ENCODE measurements around the gene KDM2A. TPM values are rescaled to one million over a fixed set of nuclear protein-coding genes. Genes with fewer than 3 reads are reported as not detected.

The KDM2A gene
- total RNA-seq, 1 experiment from 2014 or later, result 65.3 TPM

DNA sequence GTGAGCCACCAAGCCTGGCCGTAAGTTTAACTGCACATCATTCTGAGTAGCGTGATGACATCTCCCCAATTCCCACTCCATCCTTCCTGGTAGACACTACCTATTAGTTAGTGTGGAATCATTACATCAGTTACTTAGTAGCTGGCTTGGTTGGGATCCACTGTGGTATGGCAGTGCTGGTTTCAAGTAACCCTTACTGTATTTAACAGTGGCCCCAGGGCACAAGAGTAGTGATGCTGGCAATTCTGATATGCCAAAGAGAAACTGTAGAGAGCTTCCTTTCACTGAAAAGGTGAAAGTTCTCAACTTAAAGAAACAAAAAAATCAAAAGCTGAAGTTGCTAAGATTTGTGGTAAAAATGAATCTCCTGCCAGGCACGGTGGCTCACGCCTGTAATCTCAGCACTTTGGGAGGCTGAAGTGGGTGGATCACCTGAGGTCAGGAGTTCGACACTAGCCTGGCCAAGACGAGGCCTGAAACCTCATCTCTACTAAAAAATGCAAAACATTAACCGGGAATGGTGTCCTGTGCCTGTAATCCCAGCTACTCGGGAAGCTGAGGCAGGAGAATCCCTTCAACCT is 35.2 kb upstream of the KDM2A start:
- CTCF ChIA-PET, result interaction anchor here (0.7 kb wide), 1 partner anchor 15 kb away, joined by 6 read pairs; no protein-coding TSS in a partner anchor
- POLR2A ChIA-PET (ENCODE audit: unreplicated experiment), result interaction anchor here (0.6 kb wide), 1 partner anchor 1091 kb away, joined by 17 read pairs; no protein-coding TSS in a partner anchor

DNA sequence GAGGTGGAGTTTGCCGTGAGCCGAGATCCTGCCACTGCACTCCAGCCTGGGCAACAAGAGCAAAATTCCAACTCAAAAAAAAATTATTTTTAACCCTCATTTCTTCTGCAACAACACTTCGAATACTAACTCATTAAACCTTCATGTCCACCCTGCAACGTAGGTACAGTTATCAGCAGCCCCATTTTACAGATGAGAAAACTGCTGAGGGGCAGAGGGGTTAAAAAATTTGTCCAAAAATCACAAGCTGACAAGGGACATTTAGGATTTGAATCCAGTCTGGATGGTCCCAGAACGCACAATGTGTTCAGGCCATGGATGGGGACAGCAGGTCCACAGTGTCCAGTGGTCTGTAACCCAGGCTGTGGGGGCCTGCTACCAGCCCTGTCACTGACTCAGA is 33.4 kb upstream of the KDM2A start:
- Histone ChIP-seq H3K9me3 (ENCODE audit: low read length) (no peaks in the 10 kb centered on the region), H3K27me3 (ENCODE audit: low read length) (no peaks in the 10 kb centered on the region), H3K9me2 (replicated peaks; ENCODE audit: low read length) (no peaks in the 10 kb centered on the region), H2AFZ (ENCODE audit: low read length) (no peak overlapping the region), H3K4me2 (ENCODE audit: low read length) (no peak overlapping the region), H3K27ac (ENCODE audit: low read length) (no peak overlapping the region), H3K36me3 (ENCODE audit: low read depth, low read length) (no peaks in the 10 kb centered on the region), H3K4me3 (ENCODE audit: low read length) (no peak overlapping the region), H3K79me2 (ENCODE audit: low read length) (no peaks in the 10 kb centered on the region), H3K9ac (ENCODE audit: low read length) (no peak overlapping the region), H3K4me1 (ENCODE audit: insufficient read depth, low read length) (peaks cover 6% of the 10 kb centered on the region; the same call in 1 of the 2 replicates), H4K20me1 (ENCODE audit: low read length) (no peaks in the 10 kb centered on the region), H3F3A (ENCODE audit: low read length, unreplicated experiment) (no peaks in the 10 kb centered on the region)
- intact Hi-C loops (cut with micrococcal nuclease), result no loop called here
- ATAC-seq (no peak), DNase-seq (no peak)
- no TSS peak for BruUV-seq (replicated peaks)
- ChIA-PET POLR2A (ENCODE audit: unreplicated experiment) (no interaction called here), CTCF (interaction anchor here (0.7 kb wide), 1 partner anchor 154 kb away, joined by 4 read pairs; no protein-coding TSS in a partner anchor)
- no peak for TF ChIP-seq EZH2 (IDR thresholded peaks at IDR 0.05; ENCODE audit: low read length, unreplicated experiment)
- no peak for TF ChIP-seq EZH2phosphoT487 (IDR thresholded peaks at IDR 0.05; ENCODE audit: borderline replicate concordance, low read length)
- TF ChIP-seq, protein P1, sequence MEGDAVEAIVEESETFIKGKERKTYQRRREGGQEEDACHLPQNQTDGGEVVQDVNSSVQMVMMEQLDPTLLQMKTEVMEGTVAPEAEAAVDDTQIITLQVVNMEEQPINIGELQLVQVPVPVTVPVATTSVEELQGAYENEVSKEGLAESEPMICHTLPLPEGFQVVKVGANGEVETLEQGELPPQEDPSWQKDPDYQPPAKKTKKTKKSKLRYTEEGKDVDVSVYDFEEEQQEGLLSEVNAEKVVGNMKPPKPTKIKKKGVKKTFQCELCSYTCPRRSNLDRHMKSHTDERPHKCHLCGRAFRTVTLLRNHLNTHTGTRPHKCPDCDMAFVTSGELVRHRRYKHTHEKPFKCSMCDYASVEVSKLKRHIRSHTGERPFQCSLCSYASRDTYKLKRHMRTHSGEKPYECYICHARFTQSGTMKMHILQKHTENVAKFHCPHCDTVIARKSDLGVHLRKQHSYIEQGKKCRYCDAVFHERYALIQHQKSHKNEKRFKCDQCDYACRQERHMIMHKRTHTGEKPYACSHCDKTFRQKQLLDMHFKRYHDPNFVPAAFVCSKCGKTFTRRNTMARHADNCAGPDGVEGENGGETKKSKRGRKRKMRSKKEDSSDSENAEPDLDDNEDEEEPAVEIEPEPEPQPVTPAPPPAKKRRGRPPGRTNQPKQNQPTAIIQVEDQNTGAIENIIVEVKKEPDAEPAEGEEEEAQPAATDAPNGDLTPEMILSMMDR (conservative IDR thresholded peaks at IDR 0.05; ENCODE audit: low read depth, low read length), result no peak

More for the DNA sequence above, 35.2 kb upstream of the KDM2A start:
- BruUV-seq (replicated peaks), result no TSS peak
- no peaks in the 10 kb centered on the region for H3K27me3 ChIP-seq (ENCODE audit: low read length)
- no peak for ATAC-seq
- TF ChIP-seq, protein P1 (conservative IDR thresholded peaks at IDR 0.05; ENCODE audit: low read depth, low read length), result no peak
- H4K20me1 ChIP-seq (ENCODE audit: low read length), result no peaks in the 10 kb centered on the region
- no peaks in the 10 kb centered on the region for H3F3A ChIP-seq (ENCODE audit: low read length, unreplicated experiment)
- no peak overlapping the region for H2AFZ ChIP-seq (ENCODE audit: low read length)
- no peaks in the 10 kb centered on the region for H3K9me3 ChIP-seq (ENCODE audit: low read length)
- no peaks in the 10 kb centered on the region for H3K79me2 ChIP-seq (ENCODE audit: low read length)
- peak; percentile 29 for DNase-seq
- H3K4me2 ChIP-seq (ENCODE audit: low read length), result no peak overlapping the region
- H3K9ac ChIP-seq (ENCODE audit: low read length), result no peak overlapping the region
- H3K9me2 ChIP-seq (replicated peaks; ENCODE audit: low read length), result no peaks in the 10 kb centered on the region
- no peak overlapping the region for H3K27ac ChIP-seq (ENCODE audit: low read length)
- intact Hi-C loops (cut with micrococcal nuclease), result loop anchor here (5.0 kb wide), 1 partner anchor 233 kb away; no protein-coding TSS in a partner anchor
- peaks cover 9% of the 10 kb centered on the region; the same call in 1 of the 2 replicates for H3K4me1 ChIP-seq (ENCODE audit: insufficient read depth, low read length)
- no peak overlapping the region for H3K4me3 ChIP-seq (ENCODE audit: low read length)
- no peaks in the 10 kb centered on the region for H3K36me3 ChIP-seq (ENCODE audit: low read depth, low read length)

DNA sequence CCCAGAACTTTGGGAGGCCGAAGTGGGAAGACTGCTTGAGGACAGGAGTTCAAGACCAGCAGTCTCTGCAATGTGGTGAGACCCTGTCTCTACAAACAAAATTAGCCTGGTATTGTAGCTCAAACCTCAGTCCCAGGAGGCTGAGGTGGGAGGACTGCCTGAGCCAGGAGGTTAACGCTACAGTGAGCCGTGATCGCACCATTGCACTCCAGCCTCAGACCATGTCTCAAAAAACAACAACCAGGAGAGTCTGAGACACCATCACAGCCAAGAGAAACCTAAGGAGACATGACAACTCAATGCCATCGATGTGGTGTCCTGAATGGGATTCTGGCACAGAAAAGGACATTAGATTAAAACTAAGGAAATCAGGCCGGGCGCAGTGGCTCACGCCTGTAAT is 28.3 kb upstream of the KDM2A start:
- Histone ChIP-seq H3K36me3 (ENCODE audit: low read depth, low read length) (no peaks in the 10 kb centered on the region), H3F3A (ENCODE audit: low read length, unreplicated experiment) (no peaks in the 10 kb centered on the region), H3K79me2 (ENCODE audit: low read length) (no peaks in the 10 kb centered on the region), H3K4me1 (ENCODE audit: insufficient read depth, low read length) (no peaks in the 10 kb centered on the region), H3K4me3 (ENCODE audit: low read length) (no peak overlapping the region), H3K9me3 (ENCODE audit: low read length) (no peaks in the 10 kb centered on the region), H3K27ac (ENCODE audit: low read length) (no peak overlapping the region), H2AFZ (ENCODE audit: low read length) (no peak overlapping the region), H4K20me1 (ENCODE audit: low read length) (no peaks in the 10 kb centered on the region), H3K4me2 (ENCODE audit: low read length) (no peak overlapping the region), H3K9ac (ENCODE audit: low read length) (no peak overlapping the region), H3K27me3 (ENCODE audit: low read length) (no peaks in the 10 kb centered on the region), H3K9me2 (replicated peaks; ENCODE audit: low read length) (no peaks in the 10 kb centered on the region)
- POLR2A ChIA-PET (ENCODE audit: unreplicated experiment), result no interaction called here
- no TSS peak for BruUV-seq (replicated peaks)
- DNase-seq (no peak), ATAC-seq (no peak)
- intact Hi-C loops (cut with micrococcal nuclease), result no loop called here
- CTCF ChIA-PET, result interaction anchor here (0.5 to 0.8 kb wide), 2 partner anchors 10 to 77 kb away, joined by 4 to 6 read pairs; no protein-coding TSS in a partner anchor
- TF ChIP-seq EZH2phosphoT487 (IDR thresholded peaks at IDR 0.05; ENCODE audit: borderline replicate concordance, low read length) (no peak), EZH2 (IDR thresholded peaks at IDR 0.05; ENCODE audit: low read length, unreplicated experiment) (no peak)
- TF ChIP-seq, protein P1 (conservative IDR thresholded peaks at IDR 0.05; ENCODE audit: low read depth, low read length), result no peak
